Activated B cell treated with CpG ODN at 0.5 μM for 24 hours (primary cell): Measurements from ENCODE around the gene SIX3. TPM values are rescaled to one million over a fixed set of nuclear protein-coding genes. Genes with fewer than 3 reads are reported as not detected.

Source experiments
- ATAC-seq: fragments of 200-7000 bp; cut with Tn5 transposase; one replicate; pipeline ENCODE4 v1.10.0; 2021; ENCODE audit warnings: low read depth, mild to moderate bottlenecking, moderate library complexity
- CTCF ChIA-PET: fragments of 350-600 bp; sonication (Branson Sonifier 250); formaldehyde crosslinking; loops from one replicate; lab custom pipeline; 2021; ENCODE audit warnings: antibody characterized with exemption; lab: Charles Lee
- POLR2A ChIA-PET: fragments of 350-600 bp; sonication (Branson Sonifier 250); formaldehyde crosslinking; loops from one replicate; lab custom pipeline; 2021; ENCODE audit warnings: antibody characterized with exemption; lab: Charles Lee
- DNase-seq: peaks from one replicate; pipeline ENCODE4 v3.0.0; 2022
- H3K27ac Mint-ChIP-seq: one replicate; pipeline ENCODE4 v1.8.0; 2020; ENCODE audit warnings: mixed read lengths
- H3K27me3 Mint-ChIP-seq: one replicate; pipeline ENCODE4 v1.8.0; 2021; ENCODE audit warnings: mixed read lengths
- H3K36me3 Mint-ChIP-seq: one replicate; pipeline ENCODE4 v1.8.0; 2021; ENCODE audit warnings: low read depth, mixed read lengths
- H3K4me1 Mint-ChIP-seq: one replicate; pipeline ENCODE4 v1.8.0; 2021; ENCODE audit warnings: mixed read lengths
- H3K4me3 Mint-ChIP-seq: one replicate; pipeline ENCODE4 v1.8.0; 2020; ENCODE audit warnings: mild to moderate bottlenecking, mixed read lengths
- H3K9me3 Mint-ChIP-seq: one replicate; pipeline ENCODE4 v1.8.0; 2020; ENCODE audit warnings: mixed read lengths
- intact Hi-C: fragments of 100-400 bp; cut with micrococcal nuclease; formaldehyde crosslinking; loops from one replicate; pipeline ENCODE4 v1.15.1; 2024
- total RNA-seq: library from RNA; stranded (reverse); gene quantifications from 2 replicates; pipeline ENCODE4 v1.2.3, GENCODE V29; 2022
- TF ChIP-seq, protein P1 (sequence below): fragments of 200-600 bp; IDR thresholded peaks from one replicate; pipeline ENCODE4 v1.8.0; 2022; ENCODE audit warnings: antibody characterized with exemption, mild to moderate bottlenecking

The SIX3 gene
- total RNA-seq, 1 donor from 2014 or later, result not detected

DNA sequence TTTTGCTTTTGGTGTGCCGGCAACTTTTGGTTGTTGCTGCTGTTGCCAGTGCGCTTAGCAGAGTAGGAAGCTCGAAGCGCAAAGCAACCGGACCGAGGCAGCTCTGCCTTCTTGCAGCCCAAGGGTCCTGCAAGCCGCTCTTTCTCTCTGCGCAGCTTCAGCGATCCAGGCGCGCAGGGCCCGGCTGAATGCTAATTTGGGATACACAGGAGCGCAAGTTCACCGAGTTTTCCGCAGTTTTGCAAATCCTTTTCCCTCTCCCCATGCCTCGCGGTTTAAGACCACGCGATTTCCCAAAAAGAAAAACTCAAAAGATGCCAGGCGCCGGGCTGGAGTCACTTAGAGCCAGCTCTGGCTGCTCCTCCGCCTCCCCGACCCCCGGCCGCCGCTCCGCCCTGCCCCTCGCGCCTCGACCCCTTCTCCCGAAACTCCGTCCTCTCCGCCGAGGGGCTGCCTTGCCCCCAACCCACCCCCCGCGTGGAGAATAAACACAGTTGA, 13.5 kb upstream of the SIX3 start:
- H3K9me3 Mint-ChIP-seq, result no peaks in the 10 kb centered on the region
- no peaks in the 10 kb centered on the region for H3K36me3 Mint-ChIP-seq
- TF ChIP-seq, protein P1, sequence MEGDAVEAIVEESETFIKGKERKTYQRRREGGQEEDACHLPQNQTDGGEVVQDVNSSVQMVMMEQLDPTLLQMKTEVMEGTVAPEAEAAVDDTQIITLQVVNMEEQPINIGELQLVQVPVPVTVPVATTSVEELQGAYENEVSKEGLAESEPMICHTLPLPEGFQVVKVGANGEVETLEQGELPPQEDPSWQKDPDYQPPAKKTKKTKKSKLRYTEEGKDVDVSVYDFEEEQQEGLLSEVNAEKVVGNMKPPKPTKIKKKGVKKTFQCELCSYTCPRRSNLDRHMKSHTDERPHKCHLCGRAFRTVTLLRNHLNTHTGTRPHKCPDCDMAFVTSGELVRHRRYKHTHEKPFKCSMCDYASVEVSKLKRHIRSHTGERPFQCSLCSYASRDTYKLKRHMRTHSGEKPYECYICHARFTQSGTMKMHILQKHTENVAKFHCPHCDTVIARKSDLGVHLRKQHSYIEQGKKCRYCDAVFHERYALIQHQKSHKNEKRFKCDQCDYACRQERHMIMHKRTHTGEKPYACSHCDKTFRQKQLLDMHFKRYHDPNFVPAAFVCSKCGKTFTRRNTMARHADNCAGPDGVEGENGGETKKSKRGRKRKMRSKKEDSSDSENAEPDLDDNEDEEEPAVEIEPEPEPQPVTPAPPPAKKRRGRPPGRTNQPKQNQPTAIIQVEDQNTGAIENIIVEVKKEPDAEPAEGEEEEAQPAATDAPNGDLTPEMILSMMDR, result no peak
- H3K27ac Mint-ChIP-seq, result no peak overlapping the region
- ChIA-PET CTCF (interaction anchor here (1.2 kb wide), 1 partner anchor 448 kb away, joined by 5 read pairs; no protein-coding TSS in a partner anchor), POLR2A (no interaction called here)
- peaks cover 28% of the 10 kb centered on the region for H3K4me1 Mint-ChIP-seq
- DNase-seq (no peak), ATAC-seq (no peak)
- intact Hi-C loops, result no loop called here
- peak overlapping the region; percentile 8 for H3K4me3 Mint-ChIP-seq
- peaks cover 72% of the 10 kb centered on the region for H3K27me3 Mint-ChIP-seq

DNA sequence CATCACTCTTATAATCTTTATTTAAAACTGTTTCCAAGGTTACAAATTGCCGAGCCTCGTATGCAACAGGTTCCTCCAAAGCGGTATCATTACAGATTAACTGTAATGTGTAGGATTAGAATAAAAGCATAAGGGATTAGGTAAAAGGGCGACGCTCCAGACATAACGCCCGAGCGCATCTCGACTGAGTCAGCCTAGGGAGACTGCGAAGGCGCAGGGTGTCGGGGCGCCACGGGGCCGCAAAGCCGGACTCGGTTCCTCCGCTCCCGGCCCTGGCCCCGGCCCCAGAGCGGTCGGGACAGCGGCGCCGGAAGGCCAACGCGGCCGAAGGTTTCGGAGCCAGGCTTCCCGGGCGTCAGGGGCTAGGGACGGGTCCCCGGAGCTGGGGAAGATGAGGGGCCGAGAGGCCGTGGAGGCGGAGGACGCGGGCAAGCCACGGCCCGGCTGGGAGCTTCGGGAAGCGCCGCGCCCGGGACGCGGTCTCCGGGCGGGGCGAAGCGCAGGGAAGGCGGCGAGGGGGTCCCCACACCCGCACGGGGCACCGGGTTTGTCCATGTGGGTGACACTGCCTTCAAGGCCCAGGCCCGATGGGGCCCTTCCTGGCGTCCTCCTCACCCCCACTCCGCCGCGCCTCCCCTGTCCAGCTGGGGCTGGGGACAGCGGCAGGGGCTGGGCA, 12.9 kb upstream of the SIX3 start:
- POLR2A ChIA-PET, result no interaction called here
- no peaks in the 10 kb centered on the region for H3K9me3 Mint-ChIP-seq
- peaks cover 72% of the 10 kb centered on the region for H3K27me3 Mint-ChIP-seq
- TF ChIP-seq, protein P1, result no peak
- intact Hi-C loops, result no loop called here
- ATAC-seq, result no peak
- CTCF ChIA-PET, result no interaction called here
- no peak for DNase-seq
- peak overlapping the region; percentile 8 for H3K4me3 Mint-ChIP-seq
- no peak overlapping the region for H3K27ac Mint-ChIP-seq
- no peaks in the 10 kb centered on the region for H3K36me3 Mint-ChIP-seq
- H3K4me1 Mint-ChIP-seq, result peaks cover 32% of the 10 kb centered on the region

DNA sequence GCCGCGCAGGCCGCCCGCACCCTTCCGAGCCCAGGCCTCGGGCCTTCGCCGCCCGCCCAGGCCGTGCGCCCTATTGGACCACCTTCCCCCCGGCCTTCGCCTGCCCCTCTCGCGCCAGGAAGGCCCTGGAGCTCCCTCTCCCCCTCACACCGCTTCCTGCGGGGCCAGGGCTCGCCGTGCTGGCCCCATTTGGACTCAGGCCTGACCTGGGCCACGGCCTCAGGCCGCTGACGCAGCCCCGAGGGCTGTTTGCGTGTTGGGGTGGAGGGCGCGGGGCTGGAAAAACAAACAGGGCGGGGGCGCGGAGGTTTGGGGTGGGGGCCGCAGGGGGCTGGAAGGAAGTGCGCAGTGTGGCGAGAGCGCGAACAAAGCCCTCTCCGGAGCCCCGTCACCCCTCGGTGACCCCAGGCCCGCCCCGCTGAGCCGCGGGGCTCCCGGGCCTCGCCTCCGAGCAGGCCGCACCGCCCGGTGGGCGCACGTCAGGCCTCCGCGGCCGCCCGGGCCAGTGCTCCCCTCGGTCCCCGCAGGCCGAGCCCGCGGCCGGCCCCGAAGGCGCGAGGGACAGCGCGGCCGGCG, 12.3 kb upstream of the SIX3 start:
- peaks cover 72% of the 10 kb centered on the region for H3K27me3 Mint-ChIP-seq
- H3K36me3 Mint-ChIP-seq, result no peaks in the 10 kb centered on the region
- ChIA-PET POLR2A (no interaction called here), CTCF (no interaction called here)
- intact Hi-C loops, result no loop called here
- H3K4me3 Mint-ChIP-seq, result no peak overlapping the region
- DNase-seq (no peak), ATAC-seq (no peak)
- no peaks in the 10 kb centered on the region for H3K9me3 Mint-ChIP-seq
- TF ChIP-seq, protein P1, result no peak
- H3K27ac Mint-ChIP-seq, result no peak overlapping the region
- peaks cover 34% of the 10 kb centered on the region for H3K4me1 Mint-ChIP-seq

DNA sequence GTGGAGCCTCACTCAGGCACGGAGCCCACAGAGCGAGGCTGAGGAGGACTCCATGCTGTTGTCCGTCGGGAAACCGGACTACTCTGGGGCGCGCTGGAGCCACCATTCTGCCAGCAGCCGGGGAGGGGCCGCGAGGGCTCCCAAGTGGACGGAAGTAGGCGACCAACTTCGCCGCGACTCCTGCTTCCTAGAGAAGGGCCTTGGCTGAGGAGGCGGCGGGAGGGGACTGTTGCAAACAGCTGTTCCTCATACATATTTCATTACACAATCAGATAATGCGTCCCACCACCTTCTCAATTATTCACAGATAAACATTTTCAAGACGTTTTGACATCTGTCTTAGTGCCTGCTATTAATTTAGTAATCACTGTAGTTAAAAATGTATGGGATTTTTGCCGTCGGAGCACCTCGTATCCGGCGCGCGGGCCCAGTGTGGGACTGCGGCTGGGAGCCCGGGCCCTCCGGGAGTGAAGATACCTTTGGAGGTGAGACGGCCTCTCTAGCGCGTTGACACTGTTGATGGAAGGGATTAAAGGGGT, 11.7 kb upstream of the SIX3 start:
- no peaks in the 10 kb centered on the region for H3K36me3 Mint-ChIP-seq
- POLR2A ChIA-PET, result no interaction called here
- ATAC-seq (no peak), DNase-seq (no peak)
- TF ChIP-seq, protein P1, result no peak
- peaks cover 34% of the 10 kb centered on the region for H3K4me1 Mint-ChIP-seq
- CTCF ChIA-PET, result no interaction called here
- no peaks in the 10 kb centered on the region for H3K9me3 Mint-ChIP-seq
- intact Hi-C loops, result loop anchor here (1.0 to 5.0 kb wide), 2 partner anchors 12 to 128 kb away; no protein-coding TSS in a partner anchor
- peaks cover 68% of the 10 kb centered on the region for H3K27me3 Mint-ChIP-seq
- H3K27ac Mint-ChIP-seq, result peak overlapping the region; percentile 30
- peak overlapping the region; percentile 65 for H3K4me3 Mint-ChIP-seq
